ENCODE results near the gene MGA. TPM values are rescaled to one million over a fixed set of nuclear protein-coding genes. Genes with fewer than 3 reads are reported as not detected.

The MGA gene
- total RNA-seq, 1 donor from 2014 or later, result 37.7 TPM

- no peaks in the 10 kb centered on the region for H3K27me3 Mint-ChIP-seq
- no peaks in the 10 kb centered on the region for H3K9me3 Mint-ChIP-seq
- no peaks in the 10 kb centered on the region for H3K36me3 Mint-ChIP-seq (ENCODE audit: low read depth)
- intact Hi-C loops (cut with micrococcal nuclease), result no loop called here
- no peak for DNase-seq
- H3K27ac Mint-ChIP-seq, result no peak overlapping the region
- H3K4me1 Mint-ChIP-seq, result peaks cover 4% of the 10 kb centered on the region
- H3K4me3 Mint-ChIP-seq, result no peak overlapping the region
Measured at GRCh38 chr15:41640985-41641384, 19.2 kb upstream of the MGA start.

GRCh38 chr15:41647262-41647661 lies 12.9 kb upstream of the MGA start:
- no peak overlapping the region for H3K4me3 Mint-ChIP-seq

GRCh38 chr15:41648097-41648496 lies 12.1 kb upstream of the MGA start:
- no peaks in the 10 kb centered on the region for H3K4me1 Mint-ChIP-seq
- peaks cover 19% of the 10 kb centered on the region for H3K27me3 Mint-ChIP-seq
- H3K9me3 Mint-ChIP-seq, result peaks cover 3% of the 10 kb centered on the region
- intact Hi-C loops (cut with micrococcal nuclease), result no loop called here
- no peak for DNase-seq
- no peak overlapping the region for H3K4me3 Mint-ChIP-seq
- no peaks in the 10 kb centered on the region for H3K36me3 Mint-ChIP-seq (ENCODE audit: low read depth)
- no peak overlapping the region for H3K27ac Mint-ChIP-seq

More at GRCh38 chr15:41647262-41647661, 12.9 kb upstream of the MGA start:
- H3K4me1 Mint-ChIP-seq, result no peaks in the 10 kb centered on the region
- H3K9me3 Mint-ChIP-seq, result peaks cover 3% of the 10 kb centered on the region
- no peak overlapping the region for H3K27ac Mint-ChIP-seq
- peaks cover 19% of the 10 kb centered on the region for H3K27me3 Mint-ChIP-seq
- intact Hi-C loops (cut with micrococcal nuclease), result no loop called here
- DNase-seq, result no peak
- no peaks in the 10 kb centered on the region for H3K36me3 Mint-ChIP-seq (ENCODE audit: low read depth)

GRCh38 chr15:41648770-41649169 lies 11.4 kb upstream of the MGA start:
- Mint-ChIP-seq H3K27ac (no peak overlapping the region), H3K27me3 (peaks cover 20% of the 10 kb centered on the region), H3K36me3 (ENCODE audit: low read depth) (no peaks in the 10 kb centered on the region), H3K4me1 (no peaks in the 10 kb centered on the region), H3K4me3 (no peak overlapping the region), H3K9me3 (peaks cover 3% of the 10 kb centered on the region)
- DNase-seq, result no peak
- intact Hi-C loops (cut with micrococcal nuclease), result no loop called here

GRCh38 chr15:41650806-41651205 lies 9.4 kb upstream of the MGA start:
- Mint-ChIP-seq H3K27me3 (peaks cover 25% of the 10 kb centered on the region), H3K36me3 (ENCODE audit: low read depth) (no peaks in the 10 kb centered on the region), H3K9me3 (peaks cover 3% of the 10 kb centered on the region), H3K27ac (no peak overlapping the region), H3K4me3 (no peak overlapping the region), H3K4me1 (no peaks in the 10 kb centered on the region)
- intact Hi-C loops (cut with micrococcal nuclease), result no loop called here
- no peak for DNase-seq

GRCh38 chr15:41651373-41651772 lies 8.8 kb upstream of the MGA start:
- Mint-ChIP-seq H3K4me1 (no peaks in the 10 kb centered on the region), H3K4me3 (no peak overlapping the region), H3K27me3 (peaks cover 28% of the 10 kb centered on the region), H3K9me3 (peaks cover 3% of the 10 kb centered on the region), H3K36me3 (ENCODE audit: low read depth) (no peaks in the 10 kb centered on the region), H3K27ac (no peak overlapping the region)
- no peak for DNase-seq
- intact Hi-C loops (cut with micrococcal nuclease), result no loop called here

- peaks cover under 1% of the 10 kb centered on the region for H3K4me1 Mint-ChIP-seq
- intact Hi-C loops (cut with micrococcal nuclease), result no loop called here
Measured at GRCh38 chr15:41653760-41654159, 6.4 kb upstream of the MGA start.

GRCh38 chr15:41655716-41656115 lies 4.5 kb upstream of the MGA start:
- no peak overlapping the region for H3K27ac Mint-ChIP-seq
- H3K4me1 Mint-ChIP-seq, result peaks cover 13% of the 10 kb centered on the region
- peaks cover 5% of the 10 kb centered on the region for H3K36me3 Mint-ChIP-seq (ENCODE audit: low read depth)
- intact Hi-C loops (cut with micrococcal nuclease), result no loop called here
- no peak overlapping the region for H3K4me3 Mint-ChIP-seq
- H3K27me3 Mint-ChIP-seq, result peaks cover 32% of the 10 kb centered on the region
- peaks cover 11% of the 10 kb centered on the region for H3K9me3 Mint-ChIP-seq
- DNase-seq, result no peak

More at GRCh38 chr15:41653760-41654159, 6.4 kb upstream of the MGA start:
- no peak for DNase-seq
- Mint-ChIP-seq H3K9me3 (peaks cover 5% of the 10 kb centered on the region), H3K27me3 (peaks cover 33% of the 10 kb centered on the region), H3K27ac (no peak overlapping the region), H3K4me3 (no peak overlapping the region), H3K36me3 (ENCODE audit: low read depth) (no peaks in the 10 kb centered on the region)

- H3K9me3 Mint-ChIP-seq, result peaks cover 11% of the 10 kb centered on the region
- H3K36me3 Mint-ChIP-seq (ENCODE audit: low read depth), result peaks cover 6% of the 10 kb centered on the region
- no peak overlapping the region for H3K27ac Mint-ChIP-seq
- H3K27me3 Mint-ChIP-seq, result peaks cover 27% of the 10 kb centered on the region
- H3K4me3 Mint-ChIP-seq, result no peak overlapping the region
- no peak for DNase-seq
- intact Hi-C loops (cut with micrococcal nuclease), result no loop called here
- H3K4me1 Mint-ChIP-seq, result peaks cover 18% of the 10 kb centered on the region
Measured at GRCh38 chr15:41656188-41656587, 4.0 kb upstream of the MGA start.

GRCh38 chr15:41658689-41659088 lies 1.5 kb upstream of the MGA start:
- H3K9me3 Mint-ChIP-seq, result peaks cover 11% of the 10 kb centered on the region
- no peak for DNase-seq
- H3K4me3 Mint-ChIP-seq, result no peak overlapping the region
- H3K4me1 Mint-ChIP-seq, result peaks cover 30% of the 10 kb centered on the region
- peaks cover 24% of the 10 kb centered on the region for H3K27me3 Mint-ChIP-seq
- no peak overlapping the region for H3K27ac Mint-ChIP-seq
- intact Hi-C loops (cut with micrococcal nuclease), result no loop called here
- H3K36me3 Mint-ChIP-seq (ENCODE audit: low read depth), result peaks cover 13% of the 10 kb centered on the region

- Mint-ChIP-seq H3K4me3 (no peak overlapping the region), H3K27ac (no peak overlapping the region), H3K4me1 (peaks cover 30% of the 10 kb centered on the region), H3K27me3 (peaks cover 20% of the 10 kb centered on the region), H3K36me3 (ENCODE audit: low read depth) (peaks cover 13% of the 10 kb centered on the region), H3K9me3 (peaks cover 11% of the 10 kb centered on the region)
- intact Hi-C loops (cut with micrococcal nuclease), result no loop called here
- no peak for DNase-seq
Measured at GRCh38 chr15:41659190-41659589, 1.0 kb upstream of the MGA start.

- Mint-ChIP-seq H3K9me3 (peaks cover 11% of the 10 kb centered on the region), H3K27me3 (peaks cover 18% of the 10 kb centered on the region), H3K4me1 (peaks cover 30% of the 10 kb centered on the region), H3K4me3 (peak overlapping the region; percentile 88), H3K36me3 (ENCODE audit: low read depth) (peaks cover 13% of the 10 kb centered on the region), H3K27ac (peak overlapping the region; percentile 89)
- no peak for DNase-seq
- intact Hi-C loops (cut with micrococcal nuclease), result loop anchor here (2.0 to 5.0 kb wide), 3 partner anchors 31 to 612 kb away; partner anchors contain the start of genes GANC and TMEM87A
Measured at GRCh38 chr15:41659855-41660234, 360 bp upstream of the MGA start.

- H3K36me3 Mint-ChIP-seq (ENCODE audit: low read depth), result peaks cover 13% of the 10 kb centered on the region
- peak overlapping the region; percentile 88 for H3K4me3 Mint-ChIP-seq
- H3K27me3 Mint-ChIP-seq, result peaks cover 16% of the 10 kb centered on the region
- DNase-seq, result no peak
- H3K27ac Mint-ChIP-seq, result peak overlapping the region; percentile 89
- H3K9me3 Mint-ChIP-seq, result peaks cover 11% of the 10 kb centered on the region
- intact Hi-C loops (cut with micrococcal nuclease), result loop anchor here (1.0 to 5.0 kb wide), 4 partner anchors 30 to 611 kb away; partner anchors contain the start of genes GANC and TMEM87A
- peaks cover 30% of the 10 kb centered on the region for H3K4me1 Mint-ChIP-seq
Measured at GRCh38 chr15:41661078-41661517, 893 bp downstream of the MGA start.

- Mint-ChIP-seq H3K36me3 (ENCODE audit: low read depth) (peaks cover 13% of the 10 kb centered on the region), H3K4me1 (peaks cover 31% of the 10 kb centered on the region), H3K9me3 (peaks cover 11% of the 10 kb centered on the region), H3K27ac (peak overlapping the region; percentile 89), H3K4me3 (peak overlapping the region; percentile 88), H3K27me3 (peaks cover 15% of the 10 kb centered on the region)
- intact Hi-C loops (cut with micrococcal nuclease), result loop anchor here (1.0 to 5.0 kb wide), 4 partner anchors 29 to 611 kb away; partner anchors contain the start of genes GANC and TMEM87A
- peak; percentile 88 for DNase-seq
Measured at GRCh38 chr15:41661518-41662225, 1.5 kb downstream of the MGA start.
